Measurements from ENCODE around the gene CD244.
"Not testable (repeated sequence)": the region's sequence is repeated elsewhere in the genome, so short reads cannot be mapped to it uniquely, and the experiment has no call there.

The CD244 gene

GRCh38 chr1:160879056-160879455 is 16.4 kb upstream of the CD244 start:
- no peak for DNase-seq (ENCODE audit: low spot score)

DNA sequence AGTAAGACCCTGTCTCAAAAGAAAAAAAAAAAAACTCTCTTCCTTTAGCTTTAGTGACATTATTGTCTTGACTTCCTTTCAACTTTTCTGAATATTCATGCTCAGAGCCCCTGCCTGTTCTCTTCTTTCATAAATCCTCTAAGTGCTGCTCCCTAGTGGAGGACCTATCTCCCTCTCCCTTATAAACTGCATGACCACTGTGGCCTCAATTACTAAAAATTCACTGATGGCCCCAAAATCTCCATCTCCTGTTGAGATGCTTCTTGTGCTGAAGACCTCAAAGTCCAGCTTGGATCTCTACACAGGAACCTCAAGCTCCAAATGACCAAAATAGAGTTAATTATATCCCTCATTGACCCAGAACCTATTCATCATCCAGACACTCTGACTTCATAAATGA is 14.5 kb upstream of the CD244 start:
- no peak for DNase-seq (ENCODE audit: low spot score)

DNA sequence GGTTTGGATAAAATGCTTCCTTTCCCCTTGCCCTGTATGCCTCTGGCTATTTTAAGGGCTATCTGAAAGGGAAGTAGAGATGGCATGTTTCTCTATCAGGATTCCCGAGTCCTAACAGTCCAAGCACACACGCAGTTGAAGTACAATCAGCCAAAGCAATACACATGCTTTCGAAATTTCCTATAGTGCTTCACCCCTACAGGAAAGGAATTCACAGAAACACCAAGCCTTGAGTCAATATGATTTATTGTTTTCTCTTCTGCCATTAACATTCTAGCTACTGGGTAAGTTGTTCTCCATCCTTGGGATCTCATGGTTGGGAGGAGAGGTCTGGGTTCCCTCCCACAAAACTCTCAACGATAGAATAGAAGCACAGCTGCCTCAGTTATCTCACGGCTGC is 13.6 kb upstream of the CD244 start:
- DNase-seq (ENCODE audit: low spot score): no peak

DNA sequence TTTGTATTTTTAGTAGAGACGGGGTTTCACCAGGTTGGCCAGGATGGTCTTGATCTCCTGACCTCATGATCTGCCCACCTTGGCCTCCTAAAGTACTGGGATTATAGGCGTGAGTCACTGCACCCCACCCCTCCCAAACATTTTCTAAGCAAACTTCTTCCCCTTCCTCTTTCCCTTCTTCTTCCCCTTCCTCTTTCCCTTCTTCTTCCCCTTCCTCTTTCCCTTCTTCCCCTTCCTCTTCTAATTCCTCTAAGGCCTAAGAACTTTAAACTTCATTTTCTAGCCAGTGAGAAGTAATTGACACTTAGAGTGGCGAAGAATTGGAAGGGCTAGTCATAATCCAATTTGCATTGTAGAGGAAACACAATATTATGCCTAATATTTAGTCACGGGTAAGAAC is 12.9 kb upstream of the CD244 start:
- not testable (repeated sequence) for DNase-seq (ENCODE audit: low spot score)

DNA sequence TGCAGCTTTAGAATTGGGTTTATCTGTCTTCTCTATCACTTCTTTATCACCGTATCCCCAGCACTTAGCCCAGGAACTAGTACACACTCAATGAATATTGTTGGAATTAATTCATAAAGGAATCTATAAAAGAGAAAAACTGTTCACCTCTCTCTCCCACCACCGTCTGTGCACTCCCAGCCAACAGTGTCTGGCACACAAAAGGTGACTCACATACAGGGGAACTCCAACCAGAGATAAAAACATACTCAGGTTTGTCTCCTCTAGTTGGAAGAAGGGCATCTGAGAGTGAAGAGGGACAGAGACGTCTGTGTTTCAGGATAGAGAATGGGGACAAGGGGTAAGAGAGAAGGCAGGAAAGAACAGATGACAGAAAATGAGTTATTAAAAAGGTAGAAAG is 12.2 kb upstream of the CD244 start:
- DNase-seq (ENCODE audit: low spot score): no peak

DNA sequence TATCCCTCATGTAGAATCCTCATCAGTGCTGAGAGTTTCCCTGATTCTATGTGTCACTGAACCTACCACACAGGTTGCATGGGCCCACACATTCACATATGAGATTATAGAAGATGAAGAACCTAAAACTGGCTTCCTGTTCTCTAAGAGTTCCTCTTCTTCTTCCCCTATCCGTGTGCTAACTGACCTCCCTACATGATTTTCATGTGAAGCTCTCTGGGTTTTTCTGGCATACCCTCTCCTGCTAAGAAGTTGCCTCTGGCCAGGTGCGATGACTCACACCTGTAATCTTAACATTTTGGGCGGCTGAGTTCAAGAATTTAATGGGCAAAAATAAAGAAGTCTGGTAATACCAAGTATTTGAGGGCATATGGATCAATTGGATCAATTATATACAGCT is 5.5 kb upstream of the CD244 start:
- DNase-seq (ENCODE audit: low spot score): no peak

- not testable (repeated sequence) for DNase-seq (ENCODE audit: low spot score)
Measured at GRCh38 chr1:160867651-160868050, 5.0 kb upstream of the CD244 start.

DNA sequence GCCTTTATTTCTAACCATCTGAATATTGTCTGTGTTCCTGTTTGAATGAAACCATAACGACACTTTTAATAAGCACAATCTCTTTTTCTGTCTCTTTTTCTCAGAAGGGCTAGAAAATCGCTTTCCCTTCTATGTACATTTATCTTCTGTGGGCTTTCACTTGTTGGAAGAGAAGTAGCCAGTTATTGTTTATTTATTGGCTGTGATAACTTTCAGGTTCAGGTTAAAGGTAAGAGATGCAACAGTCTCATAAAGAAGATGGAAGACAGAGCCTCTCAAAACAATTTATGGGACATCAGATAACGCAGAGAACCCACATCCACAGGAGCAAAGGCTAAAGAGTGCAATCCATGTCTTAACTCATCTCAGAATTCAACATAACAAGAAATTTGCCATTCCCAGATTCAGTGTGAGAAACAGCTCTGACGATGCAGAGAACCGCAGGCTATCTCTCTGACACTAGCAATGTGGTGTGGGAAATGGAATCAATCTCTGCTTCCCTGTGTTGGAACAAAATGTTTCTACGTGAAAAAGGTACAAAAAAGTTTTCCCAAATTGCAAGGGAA is 4.1 kb upstream of the CD244 start:
- DNase-seq (ENCODE audit: low spot score): no peak

- DNase-seq (ENCODE audit: low spot score): no peak
Measured at GRCh38 chr1:160866001-160866694, 3.5 kb upstream of the CD244 start.

- no peak for DNase-seq (ENCODE audit: low spot score)
Measured at GRCh38 chr1:160865337-160865736, 2.6 kb upstream of the CD244 start.

DNA sequence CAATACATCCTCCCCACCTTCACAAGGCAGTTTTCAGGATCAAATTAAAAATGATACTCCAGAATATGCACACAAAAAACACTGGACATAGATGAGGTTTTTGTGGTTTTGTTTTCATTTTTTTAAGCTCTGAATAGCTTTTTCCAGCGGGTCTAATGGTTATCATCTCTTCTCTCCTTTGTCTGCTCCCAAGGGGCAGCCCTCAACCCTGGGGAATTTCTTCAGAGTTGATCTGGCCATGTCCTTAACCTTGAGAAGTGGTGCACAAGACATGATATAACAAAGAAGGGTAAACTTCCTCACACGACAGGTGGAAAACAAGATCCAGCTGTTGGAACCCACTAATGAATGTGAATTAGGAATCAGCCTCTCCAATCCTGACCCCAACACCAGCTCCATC is 1.5 kb upstream of the CD244 start:
- no peak for DNase-seq (ENCODE audit: low spot score)

DNA sequence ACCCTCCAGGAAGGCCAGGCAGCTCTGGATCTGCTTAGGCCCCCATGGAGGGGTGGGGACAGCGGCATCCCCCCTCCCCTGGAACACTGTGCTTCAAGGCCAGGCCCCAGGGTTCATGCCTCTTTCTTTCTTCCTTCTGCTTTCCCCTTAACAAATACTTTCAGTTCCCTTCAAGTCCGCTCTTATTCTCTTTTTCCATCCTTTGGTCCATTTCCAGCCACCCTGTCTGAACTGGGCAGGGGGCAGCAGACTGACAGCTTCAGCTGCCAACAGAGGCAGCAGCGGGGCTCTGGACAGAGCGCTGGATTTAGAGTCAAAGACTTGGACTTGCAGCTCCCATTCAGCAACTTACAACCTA is 1.1 kb upstream of the CD244 start:
- DNase-seq (ENCODE audit: low spot score): no peak

DNA sequence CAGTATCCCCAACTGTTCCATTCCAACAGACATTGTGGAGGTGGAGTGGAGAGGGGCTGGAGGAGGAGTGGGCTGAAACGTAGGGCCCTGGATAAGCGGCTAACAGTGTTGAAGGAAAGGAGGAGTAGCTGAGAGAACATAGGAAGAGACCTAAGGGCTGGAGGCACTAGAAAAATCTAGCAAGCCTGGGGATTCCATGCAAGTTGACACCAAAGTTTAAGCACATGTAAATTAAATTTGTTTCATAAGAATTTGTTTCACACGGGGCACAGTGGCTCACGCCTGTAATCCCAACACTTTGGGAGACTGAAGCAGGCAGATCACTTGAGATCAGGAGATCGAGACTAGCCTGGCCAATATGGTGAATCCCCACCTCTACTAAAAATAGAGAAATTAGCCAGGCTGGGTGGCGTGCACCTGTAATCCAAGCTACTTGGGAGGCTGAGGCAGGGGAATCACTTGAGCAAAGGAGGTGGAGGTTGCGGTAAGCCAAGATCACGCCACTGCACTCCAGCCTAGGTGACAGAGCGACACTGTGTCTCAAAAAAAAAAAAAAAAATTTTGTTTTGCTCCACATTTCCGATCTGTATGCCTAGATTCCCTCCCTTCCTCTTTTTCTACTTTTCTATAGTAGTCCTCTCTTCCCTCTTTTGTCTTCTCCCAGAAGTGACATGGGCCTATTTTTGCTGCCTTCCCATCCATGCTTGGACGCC is 530 bp upstream of the CD244 start:
- DNase-seq (ENCODE audit: low spot score): no peak

GRCh38 chr1:160860840-160861505 is 1.7 kb downstream of the CD244 start:
- no peak for DNase-seq (ENCODE audit: low spot score)

- DNase-seq (ENCODE audit: low spot score): no peak
Measured at GRCh38 chr1:160859166-160859565, 3.5 kb downstream of the CD244 start.

- no peak for DNase-seq (ENCODE audit: low spot score)
Measured at GRCh38 chr1:160858507-160858906, 4.2 kb downstream of the CD244 start.

- DNase-seq (ENCODE audit: low spot score): no peak
Measured at GRCh38 chr1:160858097-160858496, 4.6 kb downstream of the CD244 start.

- DNase-seq (ENCODE audit: low spot score): no peak
Measured at GRCh38 chr1:160855181-160855981, 7.3 kb downstream of the CD244 start.

GRCh38 chr1:160853754-160854153 is 8.9 kb downstream of the CD244 start:
- DNase-seq (ENCODE audit: low spot score): no peak

DNA sequence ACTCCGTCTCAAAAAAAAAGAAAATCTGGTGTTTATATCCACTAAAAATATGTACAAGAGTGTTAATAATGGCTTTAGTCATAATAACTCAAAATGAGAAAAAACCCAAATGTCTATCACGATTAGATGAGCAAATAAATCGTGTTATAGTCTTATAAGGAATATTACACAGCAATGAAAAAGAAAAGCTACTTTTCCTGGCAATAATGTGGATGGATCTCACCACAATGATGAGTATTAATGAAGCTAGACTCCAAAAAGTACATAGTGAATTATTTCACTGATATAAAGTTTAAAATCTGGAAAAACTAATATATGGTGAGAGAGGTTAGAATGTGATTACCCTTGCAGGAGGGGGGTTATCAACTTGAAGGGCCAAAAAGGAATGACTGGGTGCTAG is 9.7 kb downstream of the CD244 start:
- no peak for DNase-seq (ENCODE audit: low spot score)

- DNase-seq (ENCODE audit: low spot score): no peak
Measured at GRCh38 chr1:160850993-160851392, 11.7 kb downstream of the CD244 start.

GRCh38 chr1:160850541-160850940 is 12.1 kb downstream of the CD244 start:
- DNase-seq (ENCODE audit: low spot score): no peak
